GM12874 (cell line): ENCODE data around the gene BTG4.

Experiments used
- CTCF ChIP-seq: IDR thresholded peaks from 2 replicates; pipeline ENCODE4 v1.5.1; 2011; ENCODE audit warnings: low read depth, mild to moderate bottlenecking, control low read depth, low read length, moderate library complexity; ENCODE audit not compliant: insufficient read depth

Gene BTG4

DNA sequence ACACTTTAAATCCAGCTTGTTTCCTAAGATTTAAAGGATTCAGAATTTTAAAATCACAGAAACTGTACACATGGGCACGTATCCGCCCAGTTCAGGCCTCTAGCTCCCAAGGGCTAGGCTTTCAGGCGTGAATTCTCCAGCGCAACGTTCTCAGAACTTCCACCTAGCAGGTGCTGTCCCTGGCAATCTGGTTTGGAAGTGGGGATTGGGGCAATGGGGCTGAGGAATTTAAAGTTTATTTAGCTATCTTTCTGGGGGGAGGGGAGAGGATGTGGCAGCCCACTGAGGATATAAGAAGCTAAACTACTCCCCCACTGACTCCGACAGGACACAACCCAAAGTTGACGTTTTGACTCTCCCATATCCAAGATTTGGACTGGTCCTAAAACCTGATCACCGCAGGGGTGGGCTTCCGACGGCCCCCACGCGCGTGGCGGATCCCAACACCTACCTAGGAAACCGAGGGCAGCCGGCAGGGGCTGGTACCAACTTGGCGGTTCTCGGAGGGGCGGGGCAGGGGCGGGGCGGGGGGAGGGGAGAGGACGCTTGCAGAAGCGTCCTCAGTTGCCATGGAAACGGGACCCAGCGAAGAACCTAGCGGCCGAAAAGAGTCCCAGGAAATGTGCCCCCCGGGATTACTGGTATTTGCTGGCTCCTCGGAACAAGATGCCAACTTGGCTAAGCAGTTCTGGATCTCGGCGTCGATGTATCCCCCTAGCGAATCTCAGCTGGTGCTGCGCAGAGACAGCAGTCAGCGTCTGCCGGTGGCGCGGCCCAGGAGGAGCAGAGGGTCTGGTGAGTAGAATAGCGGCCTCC, 2.2 kb upstream of the BTG4 start, which contains the start of gene HOATZ:
HOATZ (plus strand) TSS at position 563 of the 816 bp plus-strand sequence; CDS start at position 570, 7 bp downstream.
- TF ChIP-seq CTCF, result no peak

- no peak for TF ChIP-seq CTCF
Observed at GRCh38 chr11:111513240-111513605, 1.0 kb upstream of the BTG4 start.

- no peak for TF ChIP-seq CTCF
Observed at GRCh38 chr11:111510311-111510710, 1.9 kb downstream of the BTG4 start.

DNA sequence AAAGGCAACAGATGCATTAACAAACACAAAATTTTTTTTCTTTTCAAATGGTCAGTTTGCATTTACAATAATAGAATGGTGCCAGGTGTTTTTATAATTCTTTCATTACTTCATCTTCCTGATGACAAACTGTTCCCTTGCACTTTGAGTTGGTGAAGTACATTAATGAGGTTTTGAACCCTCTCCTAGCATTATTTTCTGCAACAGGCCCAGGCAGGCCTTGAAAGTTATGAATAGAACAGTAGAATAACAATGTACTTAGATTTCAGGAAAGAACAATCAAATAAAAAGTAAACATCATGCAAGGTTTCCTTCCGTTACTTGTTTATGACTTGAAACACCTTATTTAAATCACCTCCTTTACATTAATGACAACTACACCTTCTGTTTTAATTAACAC, 9.6 kb downstream of the BTG4 start:
- TF ChIP-seq CTCF, result no peak

- no peak for TF ChIP-seq CTCF
Observed at GRCh38 chr11:111500481-111500880, 11.7 kb downstream of the BTG4 start.

GRCh38 chr11:111499483-111499882, 12.7 kb downstream of the BTG4 start:
- no peak for TF ChIP-seq CTCF

DNA sequence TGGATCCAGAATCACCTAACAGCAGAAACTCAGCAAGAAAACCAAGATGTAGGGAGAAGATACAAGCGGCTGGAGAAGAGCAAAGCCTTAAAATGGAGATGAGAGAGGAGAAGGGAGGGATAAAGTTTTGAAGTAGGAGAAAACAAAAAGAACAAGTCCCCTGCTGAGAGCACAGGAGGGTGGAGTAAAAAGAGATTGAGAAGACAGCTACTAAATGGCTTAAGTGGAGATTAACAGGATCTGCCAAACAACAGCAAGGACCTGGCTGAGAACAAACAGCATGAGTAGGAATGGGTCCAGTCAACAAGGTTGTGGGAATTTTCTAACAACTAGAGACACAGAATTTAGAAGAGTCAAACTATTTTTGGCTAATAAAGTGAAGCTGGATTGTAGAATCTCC, 18.1 kb downstream of the BTG4 start:
- no peak for TF ChIP-seq CTCF
